CD4-positive, alpha-beta T cell (primary cell): ENCODE measurements around the gene CST11. TPM values are rescaled to one million over a fixed set of nuclear protein-coding genes. Genes with fewer than 3 reads are reported as not detected.

ENCODE experiments used
- ATAC-seq: fragments of 200-7000 bp; cut with Tn5 transposase; one replicate; pipeline ENCODE4 v1.10.0; 2022; ENCODE audit warnings: mild to moderate bottlenecking; ENCODE audit not compliant: poor library complexity
- CTCF ChIA-PET: fragments of 350-600 bp; sonication (Branson Sonifier 250); formaldehyde crosslinking; loops from one replicate; lab custom pipeline; 2021; ENCODE audit warnings: antibody characterized with exemption, inconsistent platforms; lab: Charles Lee
- POLR2A ChIA-PET: fragments of 350-600 bp; sonication (Branson Sonifier 250); formaldehyde crosslinking; loops from one replicate; lab custom pipeline; 2021; ENCODE audit warnings: antibody characterized with exemption, inconsistent platforms; lab: Charles Lee
- DNase-seq, 14 experiments: peaks; one replicate each; pipeline ENCODE4 v3.0.0-alpha.2; 2013 to 2020; ENCODE audit warnings: mixed read lengths in 2 of 14
- H3K27ac ChIP-seq, 2 donors: one replicate each; pipeline versions ENCODE4 v1.5.1 to v1.7.0; 2013; ENCODE audit warnings: low read length in 2 of 2, low read depth in 1 of 2, mild to moderate bottlenecking in 1 of 2
- H3K27me3 ChIP-seq, 2 experiments: 1 replicate in 1 of 2; 2 replicates in 1 of 2; pipeline versions ENCODE4 v1.6.1 to v1.7.0; 2013; ENCODE audit warnings: low read length in 2 of 2, control low read depth in 1 of 2, mild to moderate bottlenecking in 1 of 2, moderate library complexity in 1 of 2; ENCODE audit not compliant: insufficient read depth in 2 of 2, control insufficient read depth in 1 of 2
- H3K36me3 ChIP-seq: one replicate; pipeline ENCODE4 v1.6.1; 2013; ENCODE audit warnings: low read length, control low read depth; ENCODE audit not compliant: insufficient read depth
- H3K4me1 ChIP-seq: one replicate; pipeline ENCODE4 v1.6.1; 2013; ENCODE audit warnings: low read length, control low read depth; ENCODE audit not compliant: insufficient read depth
- H3K4me3 ChIP-seq: one replicate; pipeline ENCODE4 v1.5.1; 2013; ENCODE audit warnings: mild to moderate bottlenecking, low read length, moderate library complexity
- H3K9me3 ChIP-seq, 2 experiments: 1 replicate in 1 of 2; 2 replicates in 1 of 2; pipeline versions ENCODE4 v1.6.1 to v1.7.0; 2013; ENCODE audit warnings: low read length in 2 of 2, mild to moderate bottlenecking in 2 of 2, control low read depth in 1 of 2, moderate library complexity in 1 of 2; ENCODE audit not compliant: control insufficient read depth in 1 of 2, insufficient read depth in 1 of 2
- H3K27ac Mint-ChIP-seq: one replicate; pipeline ENCODE4 v1.8.0; 2020; ENCODE audit warnings: mixed read lengths
- H3K27me3 Mint-ChIP-seq: one replicate; pipeline ENCODE4 v1.8.0; 2021; ENCODE audit warnings: mixed read lengths
- H3K36me3 Mint-ChIP-seq: one replicate; pipeline ENCODE4 v1.8.0; 2021; ENCODE audit warnings: low read depth, mixed read lengths
- H3K4me1 Mint-ChIP-seq: one replicate; pipeline ENCODE4 v1.8.0; 2021; ENCODE audit warnings: low read depth, mixed read lengths
- H3K4me3 Mint-ChIP-seq: one replicate; pipeline ENCODE4 v1.8.0; 2020; ENCODE audit warnings: mild to moderate bottlenecking, mixed read lengths
- H3K9me3 Mint-ChIP-seq: one replicate; pipeline ENCODE4 v1.8.0; 2020; ENCODE audit warnings: mixed read lengths
- CTCF ChIP-seq: fragments of 200-600 bp; IDR thresholded peaks from one replicate; pipeline ENCODE4 v1.8.0; 2022; ENCODE audit warnings: antibody characterized with exemption, mild to moderate bottlenecking
- intact Hi-C, 2 experiments: fragments of 100-400 bp; cut with DNase I in 1 of 2; cut with micrococcal nuclease in 1 of 2; formaldehyde crosslinking; loops; one replicate each; pipeline versions ENCODE4 v1.15.1 to v1.9.0; 2023 to 2025; cut with DNase I, micrococcal nuclease
- total RNA-seq, 174 experiments: library from RNA in 2 of 174; stranded (reverse) in 2 of 174; gene quantifications; one replicate each; pipeline ENCODE4 v1.2.3 and lab custom pipeline; 2021 to 2026

The CST11 gene
- total RNA-seq, 2 experiments from 2014 or later = not detected

DNA sequence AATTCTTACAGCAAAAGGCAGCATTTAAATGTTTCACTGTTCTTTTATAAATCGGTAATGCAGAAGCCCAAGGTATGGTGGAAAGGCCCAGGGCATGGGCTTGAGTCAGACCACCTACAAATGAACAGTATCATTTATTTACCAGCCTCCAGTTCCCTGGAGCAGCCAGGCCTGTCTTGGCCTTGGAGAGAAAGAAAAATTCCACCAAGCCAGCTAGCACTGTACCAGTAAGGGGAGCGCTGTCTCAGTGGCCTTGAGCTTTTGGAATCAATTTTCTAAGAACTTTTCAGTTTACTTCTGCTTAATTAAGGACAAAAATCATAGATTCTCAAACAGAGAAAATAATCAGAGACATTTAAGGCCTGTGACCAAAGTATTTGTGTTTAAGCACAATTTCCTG, 43.7 kb downstream of the CST11 start:
- POLR2A ChIA-PET = no interaction called here
- Histone ChIP-seq H3K4me3 (no peak overlapping the region), H3K36me3 (no peaks in the 10 kb centered on the region), H3K4me1 (peaks cover 5% of the 10 kb centered on the region), H3K27me3 (no peaks in the 10 kb centered on the region), H3K9me3 (no peaks in the 10 kb centered on the region), H3K27ac (no peak overlapping the region)
- no peak for ATAC-seq
- Mint-ChIP-seq H3K9me3 (no peaks in the 10 kb centered on the region), H3K4me1 (peaks cover 53% of the 10 kb centered on the region), H3K27ac (no peak overlapping the region), H3K27me3 (no peaks in the 10 kb centered on the region), H3K4me3 (no peak overlapping the region), H3K36me3 (no peaks in the 10 kb centered on the region)
- CTCF ChIA-PET = no interaction called here
- TF ChIP-seq CTCF = no peak
- no peak for DNase-seq
- intact Hi-C loops = no loop called here

- ATAC-seq = peak; percentile 83
- Mint-ChIP-seq H3K27me3 (no peaks in the 10 kb centered on the region), H3K9me3 (no peaks in the 10 kb centered on the region), H3K4me1 (peaks cover 44% of the 10 kb centered on the region), H3K36me3 (no peaks in the 10 kb centered on the region), H3K4me3 (no peak overlapping the region), H3K27ac (no peak overlapping the region)
- POLR2A ChIA-PET = no interaction called here
- H3K4me1 ChIP-seq = peaks cover 5% of the 10 kb centered on the region
- intact Hi-C loops = no loop called here
- CTCF ChIA-PET = no interaction called here
- H3K4me3 ChIP-seq = no peak overlapping the region
- no peak for TF ChIP-seq CTCF
- H3K9me3 ChIP-seq = no peaks in the 10 kb centered on the region
- no peak overlapping the region for H3K27ac ChIP-seq
- H3K27me3 ChIP-seq = no peaks in the 10 kb centered on the region
- peaks cover under 1% of the 10 kb centered on the region for H3K36me3 ChIP-seq
- DNase-seq = peak in 3 of 14 experiments; percentile 13 to 63 (median 54)
These were observed 44.8 kb downstream of the CST11 start for GRCh38 chr20:23407781-23408464.

DNA sequence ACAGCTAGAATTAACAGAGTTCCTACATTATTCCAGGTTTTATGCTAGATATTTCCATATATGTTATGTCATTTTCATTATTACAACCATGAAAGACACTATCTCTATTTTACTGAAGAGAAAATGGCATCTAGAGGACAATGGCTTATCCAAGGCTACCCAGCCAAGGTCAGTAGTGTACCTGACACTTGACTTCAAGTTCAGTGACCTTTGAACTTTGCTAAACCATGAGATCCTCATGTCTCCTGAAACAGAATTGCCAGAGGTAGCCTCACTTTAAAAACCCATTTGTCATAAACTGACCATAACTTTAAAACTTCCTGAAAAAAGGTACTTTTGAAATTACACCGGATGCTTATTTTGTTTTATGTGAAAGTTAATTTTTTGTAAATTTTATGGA, 45.8 kb downstream of the CST11 start:
- no peak for ATAC-seq
- Mint-ChIP-seq H3K27me3 (no peaks in the 10 kb centered on the region), H3K36me3 (peaks cover 6% of the 10 kb centered on the region), H3K4me3 (no peak overlapping the region), H3K27ac (no peak overlapping the region), H3K9me3 (no peaks in the 10 kb centered on the region), H3K4me1 (peaks cover 44% of the 10 kb centered on the region)
- Histone ChIP-seq H3K36me3 (peaks cover 9% of the 10 kb centered on the region), H3K4me3 (no peak overlapping the region), H3K27me3 (no peaks in the 10 kb centered on the region), H3K27ac (no peak overlapping the region), H3K9me3 (no peaks in the 10 kb centered on the region), H3K4me1 (peaks cover 5% of the 10 kb centered on the region)
- intact Hi-C loops = no loop called here
- no peak for DNase-seq
- ChIA-PET CTCF (interaction anchor here (1.0 to 1.4 kb wide), 3 partner anchors 11 to 34 kb away, joined by 3 to 4 read pairs (median 3); partner anchors contain the start of gene NAPB), POLR2A (interaction anchor here (0.9 kb wide), 1 partner anchor 15 kb away, joined by 3 read pairs; the partner anchor contains the start of gene NAPB)
- no peak for TF ChIP-seq CTCF
